ENCODE results near the gene P2RX2.

DNA sequence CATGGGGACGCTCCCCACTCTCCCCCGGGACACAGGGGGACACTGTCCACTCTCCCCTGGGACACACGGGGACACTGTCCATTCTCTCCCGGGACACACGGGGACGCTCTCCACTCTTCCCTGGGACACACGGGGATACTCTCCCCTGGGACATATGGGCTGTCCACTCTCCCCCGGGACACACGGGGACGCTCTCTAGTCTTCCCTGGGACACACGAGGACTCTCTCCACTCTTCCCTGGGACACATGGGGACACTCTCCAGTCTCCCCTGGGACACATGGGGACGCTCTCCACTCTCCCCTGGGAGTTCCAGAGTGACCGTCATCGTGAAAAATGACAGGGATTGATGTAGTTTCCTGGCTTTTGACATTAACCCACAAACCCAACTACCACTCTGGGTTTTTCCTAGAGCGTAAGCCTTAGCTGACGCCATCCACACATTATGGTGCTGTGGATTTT, 3.0 kb upstream of the P2RX2 start:
- TF ChIP-seq TAF1 (IDR thresholded peaks at IDR 0.05; ENCODE audit: low read depth, low read length): no peak
- no peak for TF ChIP-seq SPI1 (IDR thresholded peaks at IDR 0.05; ENCODE audit: low read depth, low read length)
- TF ChIP-seq POLR2A (IDR thresholded peaks at IDR 0.05; ENCODE audit: low read depth, low read length): no peak
- TF ChIP-seq POLR2AphosphoS5 (IDR thresholded peaks at IDR 0.05; ENCODE audit: low read depth, low read length): no peak
- TF ChIP-seq PAX5 (IDR thresholded peaks at IDR 0.05; ENCODE audit: insufficient read depth, low read length, severe bottlenecking): no peak

Measured in GM12891 (cell line).